GM19035 (cell line): Measurements from ENCODE around the gene KCTD19.
A peak's percentile ranks its signal among the peaks of the same experiment; 100 is the strongest.

Source experiments
- ATAC-seq: cut with Tn5 transposase; IDR thresholded peaks from one replicate; pipeline ENCODE4 v1.9.1; 2021; ENCODE audit not compliant: unreplicated experiment

The KCTD19 gene

DNA sequence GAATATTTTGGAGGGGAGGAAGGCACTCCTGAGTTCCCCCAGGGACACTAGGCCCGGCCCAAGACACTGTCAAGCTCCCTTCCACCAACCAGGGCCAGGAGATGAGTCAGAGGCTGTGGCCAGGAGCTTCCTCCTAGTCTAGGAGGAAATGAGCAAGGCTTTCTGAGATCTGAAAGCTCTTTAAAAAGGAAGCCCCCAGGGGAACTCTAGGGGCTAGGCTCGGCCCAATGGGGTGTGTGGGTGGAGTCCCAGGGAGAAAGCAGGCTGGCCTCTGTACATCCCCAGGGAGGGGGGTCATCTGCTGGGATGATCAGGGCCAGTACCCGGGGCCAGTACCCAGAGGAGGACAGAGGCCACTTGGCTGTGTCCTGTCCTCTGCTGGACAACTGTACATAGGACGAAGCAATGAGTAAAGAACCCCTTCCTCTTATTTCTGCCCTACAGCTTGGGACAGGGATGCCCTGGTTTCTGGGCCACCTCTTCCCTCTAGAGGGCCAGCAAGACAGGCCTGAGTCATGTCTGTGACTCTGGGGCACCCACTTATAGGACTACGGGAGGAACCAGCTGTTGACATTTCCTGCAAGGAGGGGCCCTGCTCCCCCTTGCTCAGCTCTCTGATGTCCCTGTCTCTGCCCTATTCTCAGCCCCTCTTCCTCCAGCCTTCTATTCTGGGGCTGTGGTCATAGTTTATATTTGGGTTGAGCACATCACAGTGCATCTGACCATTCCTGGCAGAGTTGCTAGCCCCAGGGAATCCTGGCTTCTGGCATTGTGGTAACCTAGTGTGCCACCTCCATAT, 82.0 kb downstream of the KCTD19 start:
- ATAC-seq: peak; percentile 52

DNA sequence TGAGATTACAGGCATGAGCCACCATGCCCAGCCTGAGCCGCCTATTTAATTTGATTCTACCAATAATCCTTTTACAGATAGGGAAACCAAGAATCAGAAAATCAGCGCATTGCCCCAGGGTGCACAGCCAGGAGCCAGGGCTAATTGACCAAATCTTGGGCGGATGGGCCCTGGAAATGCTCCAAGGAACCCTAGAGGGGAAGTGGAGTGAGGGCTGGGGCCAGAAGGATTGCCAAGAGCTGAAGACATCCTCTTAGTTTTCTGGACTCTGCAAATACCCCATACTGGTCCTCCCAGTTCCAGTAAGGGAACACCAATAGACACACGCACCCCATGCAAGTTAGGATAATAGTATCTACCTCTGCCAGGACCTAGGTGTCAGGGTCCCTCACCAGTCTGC, 83.1 kb downstream of the KCTD19 start:
- ATAC-seq: no peak

DNA sequence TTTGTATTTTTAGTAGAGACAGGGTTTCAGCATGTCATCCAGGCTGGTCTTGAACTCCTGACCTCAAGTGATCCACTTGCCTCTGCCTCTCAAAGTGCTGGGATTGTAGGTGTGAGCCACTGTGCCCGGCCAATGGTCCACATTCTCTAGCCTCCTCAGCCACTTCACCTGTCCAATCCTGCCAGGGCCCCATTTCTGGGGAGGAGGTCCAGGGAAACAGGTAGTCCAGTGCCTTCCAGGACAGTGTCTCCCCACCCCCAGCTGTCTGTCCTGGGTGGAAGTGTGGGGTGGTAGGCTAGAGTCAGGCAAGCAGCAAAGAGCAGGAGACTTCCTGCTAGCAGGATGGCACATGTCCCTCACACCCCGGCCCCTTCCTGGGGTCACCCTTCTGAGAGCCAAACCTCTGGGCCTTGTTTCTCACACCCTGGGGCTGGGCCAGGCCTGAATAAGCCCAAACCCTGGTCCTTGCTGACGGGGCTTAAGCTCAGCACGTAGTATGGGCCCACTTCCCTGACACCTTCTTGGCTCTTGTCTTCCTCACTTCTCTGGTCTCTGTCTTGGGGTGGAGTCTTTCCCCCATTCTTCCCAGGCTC, 84.3 kb downstream of the KCTD19 start:
- no peak for ATAC-seq

GRCh38 chr16:67241008-67241900, 85.3 kb downstream of the KCTD19 start:
- no peak for ATAC-seq

GRCh38 chr16:67240506-67240905, 86.0 kb downstream of the KCTD19 start:
- no peak for ATAC-seq
